GM19035 (cell line): ENCODE measurements around the gene ADGRG6.

Experiments
- ATAC-seq: cut with Tn5 transposase; IDR thresholded peaks from one replicate; pipeline ENCODE4 v1.9.1; 2021; ENCODE audit not compliant: unreplicated experiment

ADGRG6 gene

GRCh38 chr6:142374091-142374770 is 72.4 kb downstream of the ADGRG6 start:
- no peak for ATAC-seq

GRCh38 chr6:142374965-142375733 is 73.3 kb downstream of the ADGRG6 start:
- ATAC-seq: no peak

DNA sequence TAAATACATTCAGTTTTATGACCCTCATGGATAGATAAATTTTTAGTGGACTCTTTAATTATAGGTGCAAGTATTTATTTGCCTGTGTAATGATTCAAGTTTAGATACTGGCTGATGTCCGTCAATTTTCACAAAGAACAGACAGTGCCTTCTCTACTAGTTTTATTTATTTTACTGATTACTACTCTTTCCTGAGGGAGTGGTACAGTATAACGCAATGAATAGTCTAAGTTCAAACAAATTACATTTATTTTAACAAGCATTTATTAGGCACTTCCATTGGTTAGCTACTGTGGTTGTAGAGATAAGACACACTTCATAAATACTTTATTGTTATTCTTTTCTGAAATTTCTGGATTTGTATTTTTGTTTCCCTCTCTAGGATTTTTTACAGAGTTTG is 74.3 kb downstream of the ADGRG6 start:
- ATAC-seq: no peak

DNA sequence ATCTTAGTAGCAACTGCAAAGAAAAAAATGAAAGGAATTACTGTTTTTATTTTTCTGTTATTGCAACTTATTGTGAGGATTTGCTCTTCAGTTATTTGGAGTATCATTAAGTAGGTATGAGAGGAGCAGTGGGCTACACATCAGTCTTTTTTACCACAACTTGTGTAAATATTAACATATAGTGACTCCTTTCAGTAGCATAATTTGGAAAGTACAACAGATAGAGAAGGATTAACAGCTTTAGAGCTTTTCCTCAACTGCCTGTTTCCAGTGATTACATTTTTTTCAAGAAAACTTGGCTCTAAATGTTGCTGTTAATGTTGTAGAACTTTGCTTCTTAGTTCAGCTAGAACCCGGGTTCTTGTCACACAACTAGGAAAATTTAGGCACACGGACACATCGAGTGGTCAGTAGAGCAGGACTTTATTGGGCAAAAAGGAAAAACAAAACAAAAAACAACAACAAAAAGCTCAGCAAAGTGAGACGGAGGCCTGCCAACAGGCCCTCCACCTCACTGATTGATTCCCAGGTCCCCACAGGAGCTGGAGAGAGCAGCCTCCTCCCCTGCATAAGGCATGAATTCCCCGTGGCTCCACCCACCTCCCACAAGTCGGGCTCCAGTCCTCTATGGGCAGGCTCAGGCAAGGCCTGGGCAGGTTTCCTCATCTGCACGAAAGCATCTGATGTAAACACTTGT is 75.1 kb downstream of the ADGRG6 start:
- no peak for ATAC-seq

GRCh38 chr6:142377497-142377848 is 75.7 kb downstream of the ADGRG6 start:
- ATAC-seq: no peak

- ATAC-seq: no peak
Observed at GRCh38 chr6:142378138-142378875, 76.5 kb downstream of the ADGRG6 start.

DNA sequence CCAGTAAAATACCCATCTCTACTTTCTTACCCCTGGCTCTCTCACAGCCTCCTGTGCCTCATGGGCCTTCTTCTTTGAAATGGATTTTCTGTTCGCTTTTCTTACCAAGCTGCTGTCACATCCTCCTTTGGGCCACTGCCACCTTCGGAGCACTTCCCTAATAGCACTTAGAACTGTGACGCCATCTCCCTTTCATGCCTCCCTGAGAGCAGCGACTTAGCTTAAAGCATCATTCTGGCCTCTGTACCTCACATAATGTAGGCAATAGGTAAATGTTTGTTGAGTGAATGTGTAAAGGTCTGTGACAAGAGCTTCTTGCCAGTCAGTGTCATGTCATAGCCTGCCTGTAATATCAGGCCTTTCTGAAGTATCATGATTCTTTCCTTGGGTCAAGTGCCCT is 78.8 kb downstream of the ADGRG6 start:
- ATAC-seq: no peak

DNA sequence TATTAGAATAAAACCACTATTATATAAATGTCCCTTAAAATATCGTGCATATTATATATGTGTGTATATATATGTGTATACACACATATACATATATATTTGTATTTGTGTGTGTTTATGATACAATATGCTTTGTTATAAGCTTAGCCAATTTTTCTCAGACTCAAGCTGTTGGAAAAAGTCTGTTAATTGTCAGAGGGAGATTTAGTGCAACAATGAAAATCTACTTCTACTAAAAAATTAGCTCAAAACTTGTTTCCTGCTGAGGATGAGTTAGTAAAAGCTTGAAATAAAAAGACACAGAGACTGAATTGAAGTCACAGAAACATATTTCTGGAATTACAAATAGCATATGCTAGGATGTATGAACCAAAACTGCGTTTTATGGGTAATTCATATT is 79.4 kb downstream of the ADGRG6 start:
- ATAC-seq: no peak

GRCh38 chr6:142381845-142382378 is 80.1 kb downstream of the ADGRG6 start:
- no peak for ATAC-seq

DNA sequence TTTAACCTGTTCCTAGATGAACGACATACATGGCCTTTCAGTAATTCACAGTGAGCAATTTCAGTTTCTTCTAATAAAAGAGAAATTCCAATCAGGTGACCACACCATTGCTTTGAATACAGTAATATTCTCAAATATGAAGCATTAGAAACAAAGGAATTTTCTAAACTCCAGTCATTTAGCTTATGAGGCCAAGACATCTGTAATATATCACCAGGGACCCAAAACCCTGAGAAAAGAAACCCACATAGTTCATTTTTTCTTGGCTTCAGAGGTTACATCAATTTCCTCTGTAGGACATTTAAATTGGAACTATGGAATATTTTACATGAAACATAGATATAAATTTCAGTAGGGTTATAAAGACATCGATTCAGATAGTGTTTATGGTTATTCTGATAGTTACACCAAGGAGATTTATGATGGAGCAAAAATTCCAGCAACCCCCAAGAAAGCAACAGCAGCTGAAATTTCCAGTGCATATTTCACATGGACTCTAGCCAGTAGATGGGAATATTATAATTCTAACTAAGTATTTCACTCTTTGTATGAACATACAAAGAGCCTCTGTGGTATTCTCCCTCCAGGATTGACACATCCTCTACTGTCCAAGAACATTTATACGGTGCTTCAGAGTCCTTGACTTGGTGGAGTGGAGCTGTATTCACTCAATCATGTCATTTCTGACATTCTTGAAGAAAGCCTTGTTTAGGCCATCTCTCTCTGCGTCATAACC is 82.9 kb downstream of the ADGRG6 start:
- ATAC-seq: no peak

- ATAC-seq: no peak
Observed at GRCh38 chr6:142385352-142385751, 83.5 kb downstream of the ADGRG6 start.

DNA sequence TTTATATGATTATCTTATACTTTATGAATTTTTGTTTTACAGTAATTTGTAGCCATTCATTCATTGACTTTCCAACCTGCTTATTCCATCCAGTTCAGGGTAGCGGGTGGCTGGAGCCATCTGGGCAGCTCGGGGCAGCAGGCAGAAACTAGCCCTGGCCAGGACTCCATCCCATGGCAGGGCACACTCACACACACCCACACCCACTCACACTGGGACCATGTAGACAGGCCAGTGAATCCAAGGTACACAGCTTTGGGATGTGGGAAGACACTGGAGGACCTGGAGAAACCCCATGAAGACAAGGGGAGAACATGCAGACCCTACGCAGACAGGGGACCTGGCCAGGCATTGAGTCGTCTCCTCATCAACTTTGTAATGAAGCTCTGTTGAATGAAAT is 84.8 kb downstream of the ADGRG6 start:
- ATAC-seq: no peak

- ATAC-seq: peak; percentile 66
Observed at GRCh38 chr6:142387997-142388815, 86.4 kb downstream of the ADGRG6 start.

- ATAC-seq: no peak
Observed at GRCh38 chr6:142395266-142395665, 93.5 kb downstream of the ADGRG6 start.

- ATAC-seq: peak; percentile 94
Observed at GRCh38 chr6:142395768-142396231, 94.0 kb downstream of the ADGRG6 start.

DNA sequence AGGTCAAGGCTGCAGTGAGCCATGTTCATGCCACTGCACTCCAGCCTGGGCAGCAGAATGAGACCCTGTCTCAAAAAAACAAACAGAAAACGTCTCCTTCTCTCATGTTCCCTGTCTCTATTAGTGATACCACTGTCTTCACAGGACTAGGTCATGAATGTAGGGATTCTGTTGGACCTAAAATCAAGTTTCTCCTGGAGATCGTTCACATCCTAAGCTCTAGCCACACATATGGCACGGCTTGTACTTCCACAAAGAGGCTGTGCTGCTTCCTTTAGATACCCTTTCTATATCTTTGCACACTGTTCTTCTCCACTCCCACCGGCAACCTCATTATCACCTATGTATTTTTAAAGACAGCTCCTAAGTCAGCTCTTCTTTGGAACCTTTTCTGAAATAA is 96.5 kb downstream of the ADGRG6 start:
- ATAC-seq: no peak

DNA sequence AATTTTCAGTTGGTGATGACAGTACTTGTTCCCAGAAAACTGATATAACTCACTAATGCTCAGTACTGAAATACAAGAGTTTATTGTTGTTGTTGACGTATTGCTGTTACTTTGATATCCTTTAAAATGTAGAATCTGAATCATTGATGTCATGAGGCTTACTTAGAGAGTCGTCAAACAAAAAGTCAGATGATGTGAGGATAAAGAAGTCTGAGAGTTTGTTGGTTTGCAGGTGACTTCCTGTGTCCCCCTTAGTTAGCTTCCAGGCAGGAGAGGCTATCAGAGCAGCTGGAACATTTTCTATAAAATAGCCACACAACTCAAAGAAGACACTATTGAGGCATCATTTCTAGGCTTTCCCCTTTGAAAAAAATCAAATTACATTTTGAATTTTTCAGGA is 97.9 kb downstream of the ADGRG6 start:
- ATAC-seq: no peak

DNA sequence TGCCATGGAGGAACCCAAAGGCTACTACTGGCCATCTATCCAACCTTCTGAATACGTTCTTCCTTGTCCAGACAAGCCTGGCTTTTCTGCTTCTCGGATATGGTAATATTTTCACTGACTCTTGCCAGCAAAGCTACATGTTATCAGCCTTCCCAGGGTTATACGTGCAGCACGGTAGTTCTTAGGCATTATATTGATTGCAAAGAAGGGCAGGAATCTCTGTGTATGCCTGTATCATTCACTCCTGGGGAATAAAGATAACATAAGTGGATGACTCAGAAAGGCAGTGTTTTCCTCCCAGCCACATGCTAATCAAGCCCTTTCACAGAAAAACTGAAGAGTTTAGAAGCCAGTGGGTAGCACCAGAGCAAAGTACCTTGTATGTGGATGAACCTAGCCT is 98.7 kb downstream of the ADGRG6 start:
- ATAC-seq: no peak

- no peak for ATAC-seq
Observed at GRCh38 chr6:142401838-142402237, 100.0 kb downstream of the ADGRG6 start.

- ATAC-seq: no peak
Observed at GRCh38 chr6:142404751-142405150, 102.9 kb downstream of the ADGRG6 start.
